ENCODE results near the gene HOTAIR.

The HOTAIR gene

DNA sequence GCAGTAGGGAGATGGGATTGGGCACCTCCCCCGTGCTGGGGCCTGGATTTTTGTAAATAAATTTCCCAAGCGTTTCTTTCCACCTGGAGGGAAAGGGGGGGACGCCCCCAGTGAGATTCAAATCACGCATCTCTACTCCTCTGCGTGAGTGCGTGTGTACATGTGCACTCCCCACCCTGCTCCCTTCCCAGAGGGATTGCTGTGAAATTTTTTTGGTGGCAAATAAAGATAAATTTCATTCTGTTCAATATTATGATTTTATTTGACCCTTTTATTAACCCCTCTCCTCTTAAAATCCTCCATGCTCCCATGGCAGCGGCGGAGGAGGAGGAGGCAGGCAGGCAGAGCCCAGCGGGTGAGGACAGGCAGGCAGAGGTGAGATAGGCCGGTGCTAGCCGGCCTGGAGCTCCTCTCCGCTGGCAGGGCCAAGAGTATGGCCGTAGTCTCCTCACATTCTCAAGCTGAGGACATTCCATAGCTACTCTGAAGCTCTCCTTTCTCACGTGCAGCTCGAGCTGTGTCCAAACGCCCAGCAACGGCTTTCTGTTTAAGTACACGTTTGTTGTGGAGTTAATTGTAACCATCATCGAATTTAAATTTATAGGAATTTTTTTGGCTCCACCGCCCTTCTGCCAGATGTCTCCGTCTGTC lies 1.5 kb upstream of the HOTAIR start:
- no peak for DNase-seq (ENCODE audit: low read depth in 2 of 2)

DNA sequence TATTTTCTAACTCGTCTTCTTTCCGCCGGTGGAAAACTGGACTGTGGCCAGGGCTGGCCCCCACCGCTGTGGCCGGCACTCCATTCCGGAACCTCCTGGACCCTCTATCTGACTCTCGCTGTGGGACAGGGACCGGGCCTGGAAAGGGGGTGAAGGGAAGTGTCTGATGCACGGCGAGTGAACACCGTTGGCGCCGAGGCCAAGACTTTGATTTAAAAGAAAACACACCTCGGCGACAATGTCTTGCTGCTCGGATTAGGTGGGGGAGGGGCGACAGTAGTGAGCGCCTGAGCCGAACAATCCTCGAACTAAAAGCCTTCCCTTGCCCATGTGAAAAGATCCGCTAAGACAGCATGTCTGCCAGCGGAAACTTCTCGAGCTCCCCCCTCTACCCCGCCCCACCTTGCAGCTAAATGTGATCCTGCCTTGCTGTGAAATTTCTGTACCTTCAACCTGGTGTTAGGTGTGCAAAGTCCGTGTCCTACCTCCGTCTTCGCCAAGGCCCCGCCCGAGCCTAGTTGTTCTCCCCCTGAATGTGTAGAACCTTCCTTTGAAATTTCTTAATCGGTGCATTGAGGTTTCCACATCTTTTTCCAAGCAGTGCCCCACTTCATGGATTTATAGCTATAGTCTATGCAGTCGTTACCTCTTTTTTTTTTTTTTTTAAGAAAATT lies 862 bp upstream of the HOTAIR start:
- DNase-seq (ENCODE audit: low read depth in 2 of 2): no peak

DNA sequence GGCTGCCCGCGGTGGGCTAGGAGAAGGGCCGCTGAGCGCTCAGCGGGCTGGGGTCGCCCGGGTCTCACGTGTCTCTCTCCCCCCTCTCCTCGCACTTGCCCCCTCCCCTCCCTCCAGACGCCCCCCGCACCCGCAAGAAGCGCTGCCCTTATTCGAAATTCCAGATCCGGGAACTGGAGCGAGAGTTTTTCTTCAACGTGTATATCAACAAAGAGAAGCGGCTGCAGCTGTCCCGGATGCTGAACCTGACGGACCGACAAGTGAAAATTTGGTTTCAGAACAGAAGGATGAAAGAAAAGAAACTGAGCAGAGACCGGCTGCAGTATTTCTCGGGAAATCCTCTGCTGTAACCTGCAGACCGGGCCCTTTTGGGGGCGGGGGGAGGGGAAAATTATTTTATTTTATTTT lies 314 bp upstream of the HOTAIR start:
- DNase-seq (ENCODE audit: low read depth in 2 of 2): no peak

DNA sequence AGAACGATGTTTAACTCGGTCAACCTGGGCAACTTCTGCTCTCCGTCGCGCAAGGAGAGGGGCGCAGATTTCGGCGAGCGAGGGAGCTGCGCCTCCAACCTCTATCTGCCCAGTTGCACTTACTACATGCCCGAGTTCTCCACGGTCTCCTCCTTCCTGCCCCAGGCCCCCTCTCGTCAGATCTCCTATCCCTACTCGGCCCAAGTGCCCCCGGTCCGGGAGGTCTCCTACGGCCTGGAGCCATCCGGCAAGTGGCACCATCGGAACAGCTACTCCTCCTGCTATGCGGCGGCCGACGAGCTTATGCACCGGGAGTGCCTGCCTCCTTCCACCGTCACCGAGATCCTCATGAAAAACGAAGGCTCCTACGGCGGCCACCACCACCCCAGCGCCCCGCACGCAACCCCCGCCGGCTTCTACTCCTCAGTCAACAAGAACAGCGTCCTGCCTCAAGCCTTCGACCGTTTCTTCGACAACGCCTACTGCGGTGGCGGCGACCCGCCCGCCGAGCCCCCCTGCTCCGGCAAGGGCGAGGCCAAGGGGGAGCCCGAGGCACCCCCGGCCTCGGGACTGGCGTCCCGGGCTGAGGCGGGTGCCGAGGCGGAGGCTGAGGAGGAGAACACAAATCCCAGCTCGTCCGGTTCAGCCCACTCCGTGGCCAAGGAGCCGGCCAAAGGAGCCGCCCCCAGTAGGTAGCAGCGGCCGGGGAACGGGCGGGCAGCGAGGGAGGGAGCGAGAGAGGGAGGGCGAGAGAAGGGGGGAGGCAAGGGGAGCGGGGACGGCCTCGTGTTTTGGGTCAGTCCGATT lies 1.3 kb downstream of the HOTAIR start:
- no peak for DNase-seq (ENCODE audit: low read depth in 2 of 2)

DNA sequence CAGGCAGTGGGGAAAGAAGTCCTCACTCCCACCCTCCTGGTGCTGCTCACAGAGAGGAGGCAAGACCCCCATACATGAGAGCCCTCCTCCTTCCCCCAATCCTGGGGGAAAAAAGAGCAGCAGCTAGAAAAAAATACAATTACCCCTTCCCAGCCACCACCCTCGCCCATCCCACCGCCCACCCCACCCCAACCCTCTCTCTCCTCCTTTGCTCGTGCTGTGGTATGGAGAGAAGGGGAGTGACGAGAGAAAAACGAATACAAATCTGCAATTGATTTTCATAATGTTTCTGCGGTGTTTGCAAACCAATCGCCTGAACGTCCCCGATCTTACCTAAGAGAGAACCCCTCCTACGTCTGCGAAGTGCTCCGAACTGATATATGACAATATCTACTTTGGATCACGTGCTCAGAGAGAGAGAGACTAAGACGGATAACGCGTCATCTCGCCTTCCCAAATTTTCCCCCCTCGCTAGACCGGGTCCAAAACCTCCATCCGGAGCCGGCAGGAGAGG lies 2.0 kb downstream of the HOTAIR start, which contains the start of gene HOXC11:
Gene HOXC11 (plus strand): TSS at position 405 of the 514 bp plus-strand sequence. CDS start 116 bp downstream, outside the sequence.
- no peak for DNase-seq (ENCODE audit: low read depth in 2 of 2)

DNA sequence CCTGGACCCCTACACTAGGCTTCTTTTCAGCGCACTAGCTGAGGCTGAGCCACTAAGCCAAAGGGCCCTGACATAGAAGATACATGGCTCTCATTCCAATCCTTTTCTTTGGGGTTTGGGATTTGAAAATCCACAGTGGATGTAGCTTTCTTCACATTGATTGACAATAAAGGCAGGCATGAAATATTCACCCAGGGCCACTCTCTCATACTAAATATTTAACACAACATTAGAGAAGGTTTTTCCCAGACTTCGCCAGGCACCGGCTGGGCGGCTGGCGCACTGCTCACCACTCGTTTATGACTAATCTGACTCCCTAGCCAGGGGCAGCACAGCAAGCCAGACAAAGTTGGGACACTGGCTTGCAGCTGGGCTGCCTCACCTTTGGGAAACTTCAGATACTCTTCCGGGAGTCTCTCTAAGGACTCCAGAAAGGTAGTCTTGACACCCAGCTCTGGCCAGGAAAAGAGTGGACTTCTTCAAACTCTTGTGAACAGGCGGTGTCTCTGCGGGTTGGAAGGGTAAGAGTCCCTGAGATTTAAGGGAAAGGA lies 2.5 kb downstream of the HOTAIR start:
- DNase-seq (ENCODE audit: low read depth in 2 of 2): no peak

DNA sequence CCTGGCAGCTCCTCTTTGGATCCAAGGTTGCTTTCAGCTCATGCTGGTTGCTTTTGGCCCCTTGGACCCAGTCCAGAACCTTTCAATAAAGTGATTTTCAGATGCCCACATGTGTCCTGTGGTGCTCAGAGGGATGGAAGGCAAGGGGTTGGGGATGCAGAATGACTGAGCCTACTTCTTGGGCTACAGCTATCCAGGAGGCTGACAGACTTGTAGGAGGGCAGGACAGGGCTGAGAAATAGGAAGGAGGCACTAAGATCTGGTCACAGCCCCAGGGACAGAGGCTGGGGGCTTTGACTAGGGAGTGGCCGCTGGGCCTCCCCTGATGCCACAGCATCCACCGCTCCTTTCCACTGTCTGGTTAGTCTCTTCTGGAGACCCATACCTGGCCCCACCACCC lies 3.1 kb downstream of the HOTAIR start:
- no peak for DNase-seq (ENCODE audit: low read depth in 2 of 2)

DNA sequence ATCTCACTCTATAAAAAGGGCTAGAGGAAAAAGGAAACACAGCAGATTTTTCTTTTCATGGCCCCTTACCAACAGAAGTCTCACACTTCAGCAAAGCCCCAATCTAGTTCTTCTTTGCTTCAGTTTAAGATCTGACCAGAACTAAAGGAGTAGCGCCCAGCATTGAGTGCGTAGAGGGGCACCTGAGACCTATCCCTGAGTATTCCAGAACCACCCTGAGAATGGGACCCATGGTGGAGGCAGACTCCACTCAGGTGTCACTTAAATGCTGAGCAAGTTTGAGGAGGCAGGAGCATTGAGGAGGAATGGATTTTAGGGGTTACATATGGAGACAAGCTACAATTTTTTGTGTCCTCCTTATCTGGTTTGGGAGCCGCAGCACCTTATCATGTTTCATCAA lies 3.6 kb downstream of the HOTAIR start:
- DNase-seq (ENCODE audit: low read depth in 2 of 2): no peak

DNA sequence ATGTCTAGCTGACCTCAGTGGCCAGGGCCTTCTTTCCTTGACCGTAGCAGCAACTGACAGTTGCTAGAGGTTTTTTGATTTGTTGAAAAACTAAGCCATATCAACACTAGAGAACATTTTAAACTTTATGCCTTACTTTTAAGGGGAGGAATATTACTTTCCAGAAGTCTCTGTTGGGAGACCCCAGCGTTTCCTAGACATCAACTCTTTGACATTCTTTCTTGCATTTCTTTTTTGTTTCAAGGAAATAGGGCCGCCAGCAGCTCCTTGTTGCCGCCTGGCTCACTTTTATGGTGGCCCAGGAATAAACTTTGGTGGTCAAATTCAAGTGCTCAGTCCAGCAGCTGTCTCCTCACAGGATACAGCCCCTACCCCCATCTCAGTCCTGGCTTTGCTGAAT lies 4.3 kb downstream of the HOTAIR start:
- DNase-seq (ENCODE audit: low read depth in 2 of 2): no peak

DNA sequence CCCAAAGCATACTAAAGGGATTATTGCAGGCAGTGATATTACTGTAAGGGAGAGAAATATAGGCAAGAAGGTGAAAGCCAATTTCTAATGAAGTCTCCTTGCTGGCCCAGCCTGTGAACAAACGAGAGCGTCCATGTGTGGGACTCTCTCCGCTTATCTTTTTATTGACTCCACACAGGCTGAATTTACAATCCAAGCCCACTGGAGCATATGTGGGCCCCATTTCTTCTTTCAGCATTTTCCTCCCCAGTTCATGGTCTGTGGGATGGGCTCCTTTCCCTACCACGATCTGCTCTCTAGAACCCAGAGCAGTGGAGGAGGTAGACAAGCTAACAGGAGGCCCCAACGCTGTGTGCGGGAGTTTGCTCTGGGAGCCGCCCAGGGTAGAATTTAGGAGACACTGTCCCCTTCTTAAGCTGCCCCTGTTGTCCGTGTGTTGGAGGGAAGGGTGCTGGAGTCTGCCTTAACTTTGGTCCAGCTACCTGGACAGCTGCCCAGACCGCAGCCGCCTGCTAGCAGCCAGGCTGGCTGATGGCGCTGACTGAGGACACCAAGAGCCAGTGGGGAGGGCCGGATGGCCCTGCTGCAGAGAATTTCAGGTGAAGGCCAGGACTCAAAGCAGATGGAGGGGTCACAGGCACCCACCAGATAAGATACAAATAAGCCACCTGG lies 5.0 kb downstream of the HOTAIR start:
- DNase-seq (ENCODE audit: low read depth in 2 of 2): no peak

DNA sequence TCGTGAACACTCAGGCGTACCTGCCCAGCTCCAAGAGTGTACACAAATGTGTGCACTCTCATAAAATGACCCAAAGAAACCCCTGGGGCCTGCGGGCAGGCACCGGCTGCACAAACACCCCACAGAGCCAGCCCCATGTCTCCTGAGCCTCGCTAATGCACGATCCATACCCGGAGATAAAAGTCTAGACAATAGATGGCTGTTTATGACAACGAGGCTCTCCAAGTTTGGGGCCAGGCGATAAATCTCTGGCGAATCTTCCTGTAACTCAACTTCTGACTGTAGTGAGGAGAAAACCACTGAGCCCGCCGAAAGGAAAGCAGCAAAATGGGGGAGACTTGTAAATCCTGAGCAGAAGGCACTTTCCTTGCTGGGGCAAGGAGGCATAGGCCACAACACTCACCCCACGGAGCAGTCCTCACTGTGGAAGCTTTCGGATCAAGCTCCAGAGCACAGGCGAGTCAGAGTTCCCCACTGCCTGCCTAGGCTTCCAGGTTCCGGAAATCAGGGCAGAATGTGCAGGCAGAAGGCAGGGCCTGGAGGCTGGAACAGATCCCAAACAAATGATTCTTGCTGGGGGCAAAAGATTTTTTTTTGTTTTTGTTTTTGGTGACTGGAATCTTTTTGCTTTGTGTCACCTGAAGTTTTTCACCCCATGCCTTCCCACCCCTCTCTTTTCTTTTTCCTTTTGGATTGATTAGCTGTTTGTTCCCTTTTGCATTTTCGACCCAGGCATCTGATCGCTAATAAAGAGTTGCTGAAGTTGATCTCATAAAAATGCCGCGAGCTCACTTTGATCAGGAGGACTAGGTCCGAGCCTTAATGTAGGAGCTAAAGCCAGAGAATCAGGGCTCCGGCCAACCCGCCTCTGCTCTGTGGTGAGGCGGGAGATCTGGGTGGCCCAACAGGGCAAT lies 6.3 kb downstream of the HOTAIR start:
- no peak for DNase-seq (ENCODE audit: low read depth in 2 of 2)

DNA sequence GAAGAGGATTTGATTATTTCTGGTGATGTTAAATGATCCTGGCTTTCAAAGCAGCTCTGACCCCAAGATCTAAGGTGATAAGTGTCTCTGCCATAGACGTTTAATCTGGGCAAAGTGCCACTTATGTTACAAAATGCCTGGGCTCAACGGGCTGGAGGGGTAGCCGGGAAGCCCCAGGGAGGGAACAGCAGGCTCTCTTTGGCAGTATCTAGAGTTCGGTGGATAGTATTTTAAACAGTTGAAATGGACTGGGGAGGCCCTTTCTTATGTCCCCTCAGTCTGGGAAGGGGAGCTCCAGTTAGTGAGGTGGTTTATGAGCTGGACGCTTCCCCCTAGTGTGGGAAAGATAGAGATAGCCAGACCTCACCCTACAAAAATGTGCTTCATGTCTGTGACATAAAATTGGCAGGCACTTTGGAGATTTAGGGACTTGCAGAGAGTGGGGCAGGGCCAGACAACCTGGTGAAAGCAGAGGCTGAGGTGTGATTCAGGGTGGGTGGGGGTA lies 7.3 kb downstream of the HOTAIR start:
- DNase-seq (ENCODE audit: low read depth in 2 of 2): no peak

DNA sequence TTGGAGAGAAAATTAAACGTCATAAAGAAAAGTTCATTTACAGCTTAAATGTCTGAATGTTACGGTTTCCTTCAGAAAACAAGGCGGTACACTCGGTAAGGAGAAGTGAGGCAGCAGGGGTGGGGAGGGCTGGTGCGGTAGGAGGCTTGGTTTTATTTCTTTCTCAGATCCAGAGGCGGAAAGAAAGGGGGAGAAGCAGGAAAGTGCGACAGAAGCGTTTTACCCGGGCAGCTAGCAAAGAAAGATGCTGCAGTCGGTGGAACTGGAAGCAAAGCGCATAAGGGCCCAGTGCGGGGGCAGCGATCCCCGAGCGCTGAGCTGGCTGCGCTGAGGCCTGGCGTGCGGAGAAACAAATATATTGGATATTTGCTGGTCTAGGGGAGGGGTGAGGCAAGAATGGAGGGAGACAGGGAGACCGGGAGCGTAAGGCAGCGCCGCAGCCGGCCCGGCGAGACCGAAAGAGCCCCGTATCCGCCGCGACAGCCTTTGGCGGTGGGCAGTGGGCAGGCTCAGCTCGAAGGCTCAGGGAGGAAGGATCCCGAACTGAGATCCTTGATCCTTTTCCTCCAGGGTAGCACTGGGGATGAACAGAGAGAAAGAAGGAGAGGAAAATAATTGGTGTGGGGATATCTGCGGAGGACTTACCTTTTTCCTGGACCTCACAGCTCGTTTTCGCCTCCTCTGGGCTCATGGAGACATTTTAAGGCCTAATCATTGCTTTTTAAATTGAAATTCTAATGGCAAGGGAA lies 8.2 kb downstream of the HOTAIR start:
- no peak for DNase-seq (ENCODE audit: low read depth in 2 of 2)

DNA sequence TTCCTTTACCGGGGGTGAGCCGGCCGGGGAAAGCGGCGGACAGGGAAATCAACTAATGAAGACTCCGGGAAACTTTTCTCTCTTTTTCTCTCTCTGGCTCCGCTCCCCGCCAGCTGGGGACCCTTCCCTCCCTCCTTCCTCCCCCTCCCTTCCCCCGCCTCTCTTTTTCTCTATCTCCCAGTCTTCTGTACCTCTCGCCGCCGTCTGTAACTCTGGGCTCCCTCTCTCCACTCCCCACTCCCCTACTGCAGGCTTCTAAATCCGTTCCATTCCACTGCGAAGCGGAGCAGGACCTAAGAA lies 8.7 kb downstream of the HOTAIR start:
- no peak for DNase-seq (ENCODE audit: low read depth in 2 of 2)

DNA sequence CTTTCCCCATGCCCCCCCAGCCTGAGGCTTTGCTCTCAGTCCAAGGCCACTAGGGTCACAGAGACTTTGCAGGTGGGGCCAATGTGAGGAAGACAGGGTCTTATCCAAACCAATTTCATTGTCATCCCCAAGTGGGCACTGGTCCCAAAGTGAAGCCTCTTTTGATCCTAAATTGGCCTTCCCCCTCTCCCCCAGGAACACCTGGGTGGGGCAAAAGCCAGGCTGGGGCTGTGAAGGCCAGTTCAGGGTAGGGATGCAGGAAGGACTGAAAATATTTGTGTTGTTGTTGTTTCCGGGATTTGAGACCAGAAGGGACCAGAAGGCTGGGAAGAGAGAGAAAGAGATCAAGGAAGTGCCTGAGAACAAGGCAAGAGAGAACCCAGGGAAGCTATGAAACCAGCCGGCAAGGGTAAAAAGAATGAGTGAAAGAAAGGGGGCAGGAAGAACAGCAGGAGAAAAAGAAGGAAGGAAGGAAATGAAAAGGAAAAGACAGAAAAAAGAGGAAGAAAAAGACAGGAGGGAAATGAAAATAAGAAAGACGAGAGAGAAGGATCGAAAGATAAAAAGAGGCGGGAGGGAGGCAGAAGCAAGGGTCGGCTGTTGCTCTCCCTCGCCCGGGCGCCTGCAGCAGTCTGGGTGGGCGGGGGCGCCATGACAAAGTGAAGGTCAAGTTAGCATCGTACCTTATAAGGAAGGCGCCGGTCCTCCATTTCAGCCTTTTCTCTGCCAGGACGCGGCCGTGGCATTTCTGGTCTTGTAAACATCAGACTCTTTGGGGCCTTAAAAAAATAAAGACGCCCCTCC lies 9.3 kb downstream of the HOTAIR start:
- no peak for DNase-seq (ENCODE audit: low read depth in 2 of 2)

DNA sequence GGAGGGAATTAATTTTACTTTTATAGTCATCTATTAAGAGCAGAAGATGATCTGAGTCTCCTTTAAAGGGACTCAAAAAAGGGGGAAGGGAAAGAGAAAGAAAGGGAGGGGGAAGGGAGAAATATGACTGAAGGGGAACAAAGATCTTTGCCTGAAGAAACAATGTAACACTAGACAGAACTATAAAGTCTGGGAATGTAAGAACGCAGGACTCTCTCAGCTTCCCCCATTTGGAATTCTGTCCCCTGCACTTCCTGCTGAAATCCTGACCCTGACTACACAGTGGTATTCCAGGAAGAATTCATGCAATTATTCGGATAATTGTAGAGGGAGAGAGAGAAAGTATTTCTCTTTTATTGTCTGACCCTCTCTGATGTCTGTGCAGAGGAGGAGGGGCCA lies 10.4 kb downstream of the HOTAIR start:
- DNase-seq (ENCODE audit: low read depth in 2 of 2): no peak

DNA sequence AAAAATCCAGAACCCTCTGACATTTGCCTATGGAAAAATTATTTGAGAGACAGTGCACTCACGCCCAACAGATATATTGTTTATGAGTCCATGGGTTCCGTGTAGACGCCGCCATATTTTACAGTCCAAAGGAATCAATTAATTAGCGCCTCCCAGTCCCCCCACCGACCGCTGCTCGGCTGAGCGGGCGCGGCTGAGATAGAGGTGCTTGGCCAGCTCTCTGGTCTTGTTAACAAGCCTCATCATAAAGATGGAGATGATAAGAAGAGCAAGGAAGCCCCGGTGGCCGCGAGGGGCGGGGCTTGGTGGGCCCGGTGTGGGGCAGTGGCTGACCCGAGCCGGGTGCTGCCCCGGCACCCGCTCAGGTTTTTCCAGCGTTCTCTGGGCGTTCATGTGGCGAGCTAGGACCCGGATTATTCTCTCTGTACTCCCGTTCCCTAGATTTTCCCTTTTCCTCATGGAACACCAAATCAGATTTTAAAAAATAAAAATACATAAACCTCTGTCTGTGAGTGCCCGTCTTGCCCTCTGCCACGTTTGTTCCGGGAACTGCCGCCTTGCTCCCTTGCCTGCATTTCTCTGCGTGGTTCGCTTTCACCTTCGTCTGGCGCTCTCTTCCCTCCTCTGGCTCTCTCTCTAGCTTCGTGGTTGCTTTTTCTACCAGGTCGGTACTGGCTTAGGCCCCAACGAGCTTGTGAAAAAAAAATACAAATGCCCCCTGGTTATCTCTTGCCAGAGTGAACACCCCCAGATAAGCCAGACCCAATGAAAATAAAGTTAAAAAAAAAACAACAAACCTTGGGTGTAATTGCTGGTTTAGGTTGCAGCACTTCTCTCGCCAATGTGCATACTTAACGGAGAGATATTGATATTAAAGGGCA lies 11.1 kb downstream of the HOTAIR start:
- DNase-seq (ENCODE audit: low read depth in 2 of 2): no peak

DNA sequence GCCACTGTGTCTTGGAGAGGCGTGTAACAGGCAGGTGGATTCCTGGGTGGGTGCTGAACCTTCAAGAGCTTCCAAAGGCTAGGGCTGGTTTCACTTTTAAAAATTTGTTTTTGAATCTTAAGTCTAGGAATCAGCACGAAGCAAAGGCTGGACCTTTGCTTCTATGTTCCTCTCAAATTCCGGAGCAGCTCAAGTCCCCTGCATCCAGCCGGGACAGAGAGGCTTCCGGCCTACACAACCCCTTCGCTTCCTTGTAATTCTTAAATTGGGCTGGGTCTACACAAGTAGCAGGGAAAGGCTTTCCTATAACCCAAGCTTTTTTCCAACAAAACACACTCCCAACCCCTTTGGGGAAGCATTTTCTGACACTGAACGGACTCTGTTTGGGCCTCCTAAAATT lies 11.7 kb downstream of the HOTAIR start:
- DNase-seq (ENCODE audit: low read depth in 2 of 2): no peak

Measured in stimulated activated CD8-positive, alpha-beta memory T cell treated with anti-CD3 and anti-CD28 coated beads, Interleukin-15, amount 100 ng/mL, for 4 hours (primary cell).